ENCODE results near the gene ALX1.
"Not testable (repeated sequence)": the region's sequence is repeated elsewhere in the genome, so short reads cannot be mapped to it uniquely, and the experiment has no call there.

Gene ALX1

GRCh38 chr12:85310456-85311076 is 30.5 kb downstream of the ALX1 start:
- no peak overlapping the region for H3K4me3 ChIP-seq (ENCODE audit: low read depth, low read length)
- peak; percentile 9 for TF ChIP-seq CTCF (IDR thresholded peaks at IDR 0.05; ENCODE audit: low read depth, low read length, missing control alignments)
- DNase-seq (ENCODE audit: low read depth) = peak; percentile 11
- in situ Hi-C loops (cut with HindIII; ENCODE audit: low sequenced_read_pairs) = no loop called here

- H3K4me3 ChIP-seq (ENCODE audit: low read depth, low read length); in situ Hi-C loops (cut with HindIII; ENCODE audit: low sequenced_read_pairs); DNase-seq (ENCODE audit: low read depth): not testable (repeated sequence)
These were observed 38.0 kb downstream of the ALX1 start for GRCh38 chr12:85317866-85318636.

- in situ Hi-C loops (cut with HindIII; ENCODE audit: low sequenced_read_pairs) = no loop called here
- peak; percentile 4 for DNase-seq (ENCODE audit: low read depth)
- TF ChIP-seq CTCF (IDR thresholded peaks at IDR 0.05; ENCODE audit: low read depth, low read length, missing control alignments) = no peak
- no peak overlapping the region for H3K4me3 ChIP-seq (ENCODE audit: low read depth, low read length)
These were observed 42.7 kb downstream of the ALX1 start for GRCh38 chr12:85322715-85323114.

- no peak for DNase-seq (ENCODE audit: low read depth)
- in situ Hi-C loops (cut with HindIII; ENCODE audit: low sequenced_read_pairs) = no loop called here
- no peak for TF ChIP-seq CTCF (IDR thresholded peaks at IDR 0.05; ENCODE audit: low read depth, low read length, missing control alignments)
- H3K4me3 ChIP-seq (ENCODE audit: low read depth, low read length) = no peak overlapping the region
These were observed 45.4 kb downstream of the ALX1 start for GRCh38 chr12:85325442-85325841.

- no peak for DNase-seq (ENCODE audit: low read depth)
- no peak for TF ChIP-seq CTCF (IDR thresholded peaks at IDR 0.05; ENCODE audit: low read depth, low read length, missing control alignments)
- in situ Hi-C loops (cut with HindIII; ENCODE audit: low sequenced_read_pairs) = no loop called here
- H3K4me3 ChIP-seq (ENCODE audit: low read depth, low read length) = no peak overlapping the region
These were observed 49.9 kb downstream of the ALX1 start for GRCh38 chr12:85329913-85330312.

- in situ Hi-C loops (cut with HindIII; ENCODE audit: low sequenced_read_pairs) = no loop called here
These were observed 68.8 kb downstream of the ALX1 start for GRCh38 chr12:85348779-85349178.

More at GRCh38 chr12:85348779-85349178, 68.8 kb downstream of the ALX1 start:
- no peak overlapping the region for H3K4me3 ChIP-seq (ENCODE audit: low read depth, low read length)
- TF ChIP-seq CTCF (IDR thresholded peaks at IDR 0.05; ENCODE audit: low read depth, low read length, missing control alignments) = no peak
- DNase-seq (ENCODE audit: low read depth) = no peak

Measured in astrocyte of the cerebellum (primary cell).